A549 (cell line): Measurements from ENCODE around the gene RABGAP1.

Experiments used
- CTCF ChIP-seq: fragments of >200 bp; sonication (Bioruptor Twin); formaldehyde crosslinking; IDR thresholded peaks from 3 replicates; pipeline ENCODE4 v1.5.1; 2016
- EP300 ChIP-seq, 2 experiments: fragments of >200 bp; sonication (Bioruptor Twin); formaldehyde crosslinking; IDR thresholded peaks; 2 replicates in 1 of 2; 3 replicates in 1 of 2; pipeline ENCODE4 v1.6.1; 2016 to 2017
- MAX ChIP-seq: IDR thresholded peaks from 2 replicates; pipeline ENCODE4 v1.6.1; 2012
- NPAS2 ChIP-seq: fragments of 250-450 bp; sonication (Bioruptor Pico); IDR thresholded peaks from 2 replicates; pipeline ENCODE4 v1.8.0; 2022; ENCODE audit warnings: mild to moderate bottlenecking, moderate library complexity, borderline replicate concordance
- PHF8 ChIP-seq: fragments of 200-600 bp; sonication (generic); IDR thresholded peaks from 2 replicates; pipeline ENCODE4 v1.6.1; 2016; ENCODE audit warnings: low read depth, mild to moderate bottlenecking, antibody characterized with exemption, moderate library complexity, borderline replicate concordance
- POLR2AphosphoS2 ChIP-seq: conservative IDR thresholded peaks from 2 replicates; pipeline ENCODE4 v1.6.1; 2012; ENCODE audit warnings: low read length, improper control_type of control experiment, inconsistent platforms
- RAD21 ChIP-seq, 2 experiments: fragments of >200 bp in 1 of 2; sonication (Bioruptor Twin) in 1 of 2; formaldehyde crosslinking in 1 of 2; IDR thresholded peaks in 1 of 2; conservative IDR thresholded peaks in 1 of 2; 2 replicates in 1 of 2; 3 replicates in 1 of 2; pipeline ENCODE4 v1.6.1; 2012 to 2018; ENCODE audit warnings: inconsistent platforms in 1 of 2
- RCOR1 ChIP-seq: fragments of 150-350 bp; IDR thresholded peaks from 2 replicates; pipeline ENCODE4 v1.6.1; 2014; ENCODE audit warnings: antibody characterized with exemption, low read length, low read depth
- RFX5 ChIP-seq: fragments of 450-650 bp; IDR thresholded peaks from 2 replicates; pipeline ENCODE4 v1.7.1; 2014; ENCODE audit warnings: antibody characterized with exemption, mild to moderate bottlenecking, moderate library complexity

GRCh38 chr9:123099042-123099441 is 158.2 kb downstream of the RABGAP1 start:
- no peak for TF ChIP-seq EP300 (IDR thresholded peaks at IDR 0.05)
- TF ChIP-seq MAX = no peak
- no peak for TF ChIP-seq POLR2AphosphoS2
- TF ChIP-seq RCOR1 = no peak
- TF ChIP-seq CTCF = no peak
- TF ChIP-seq RAD21 (conservative IDR thresholded peaks at IDR 0.05 in 1 of 2, IDR thresholded peaks at IDR 0.05 in 1 of 2) = no peak
- TF ChIP-seq NPAS2 (CRISPR knock-in tag) = no peak
- TF ChIP-seq RFX5 = no peak
- no peak for TF ChIP-seq PHF8
